Hepatocyte (in vitro differentiated cells): ENCODE measurements around the gene UBE3C. TPM values are rescaled to one million over a fixed set of nuclear protein-coding genes. Genes with fewer than 3 reads are reported as not detected.

Experiments
- DNase-seq: peaks from one replicate; pipeline ENCODE4 v3.0.0-alpha.2; 2016; ENCODE audit warnings: low spot score
- H2AFZ ChIP-seq: fragments of 200-600 bp; sonication (generic); 2 replicates; pipeline ENCODE4 v1.6.0; 2016; ENCODE audit warnings: antibody characterized with exemption, mild to moderate bottlenecking
- H3K27ac ChIP-seq: fragments of 200-600 bp; sonication (generic); 2 replicates; pipeline ENCODE4 v1.5.1; 2016; ENCODE audit warnings: mild to moderate bottlenecking
- H3K27me3 ChIP-seq: fragments of 200-600 bp; sonication (generic); 2 replicates; pipeline ENCODE4 v1.6.1; 2016
- H3K36me3 ChIP-seq: fragments of 200-600 bp; sonication (generic); replicated peaks from 2 replicates; pipeline ENCODE4 v1.5.1; 2016; ENCODE audit warnings: low read depth; ENCODE audit not compliant: insufficient read depth
- H3K4me1 ChIP-seq: fragments of 200-600 bp; sonication (generic); 2 replicates; pipeline ENCODE4 v1.5.1; 2016; ENCODE audit warnings: mild to moderate bottlenecking, moderate library complexity; ENCODE audit not compliant: insufficient read depth
- H3K4me2 ChIP-seq: fragments of 200-600 bp; sonication (generic); 2 replicates; pipeline ENCODE4 v1.6.0; 2016
- H3K4me3 ChIP-seq: fragments of 200-600 bp; sonication (generic); 2 replicates; pipeline ENCODE4 v1.5.1; 2016; ENCODE audit warnings: mild to moderate bottlenecking
- H3K79me2 ChIP-seq: fragments of 200-600 bp; sonication (generic); 2 replicates; pipeline ENCODE4 v1.6.0; 2017; ENCODE audit warnings: mild to moderate bottlenecking
- H3K9me2 ChIP-seq: fragments of 200-600 bp; sonication (generic); replicated peaks from 2 replicates; pipeline ENCODE4 v1.6.0; 2017; ENCODE audit warnings: mild to moderate bottlenecking; ENCODE audit not compliant: insufficient read depth
- H3K9me3 ChIP-seq: fragments of 200-600 bp; sonication (generic); 2 replicates; pipeline ENCODE4 v1.5.1; 2016; ENCODE audit warnings: low read depth, mild to moderate bottlenecking
- H4K20me1 ChIP-seq: fragments of 200-600 bp; sonication (generic); 2 replicates; pipeline ENCODE4 v1.6.0; 2016; ENCODE audit warnings: mild to moderate bottlenecking; ENCODE audit not compliant: insufficient read depth, poor library complexity, severe bottlenecking
- EZH2 ChIP-seq: fragments of 200-600 bp; sonication (generic); IDR thresholded peaks from 2 replicates; pipeline ENCODE4 v1.6.1; 2016; ENCODE audit warnings: antibody characterized with exemption, mild to moderate bottlenecking, borderline replicate concordance
- EZH2phosphoT487 ChIP-seq: fragments of 200-600 bp; sonication (generic); IDR thresholded peaks from one replicate; pipeline ENCODE4 v1.6.1; 2018; ENCODE audit warnings: antibody characterized with exemption, mild to moderate bottlenecking, low read depth, moderate library complexity; ENCODE audit not compliant: unreplicated experiment, severe bottlenecking
- WGBS: methylation state at CpG from one replicate; pipeline ENCODE4 v1.1.6; 2016; ENCODE audit warnings: low lambda C conversion rate; ENCODE audit errors: missing lambda C conversion rate; 5-methylcytosine and 5-hydroxymethylcytosine counted together
- polyA plus RNA-seq: library from polyadenylated mRNA; unstranded; fragments of >200 nt; fragmentation: Nextera tagmentation; extraction: Ambion mirVana; gene quantifications from 2 replicates; pipeline ENCODE4 v1.2.1, GENCODE V29; 2016
- total RNA-seq: library from RNA; depleted of rRNA; stranded (reverse); fragments of >200 nt; gene quantifications from 2 replicates; pipeline ENCODE4 v1.2.3, GENCODE V29; 2014
- TF ChIP-seq, protein P1 (sequence below): fragments of 200-600 bp; sonication (generic); IDR thresholded peaks from 2 replicates; pipeline ENCODE4 v1.5.1; 2016; ENCODE audit warnings: antibody characterized with exemption, mild to moderate bottlenecking; ENCODE audit not compliant: poor library complexity

The UBE3C gene
- total and polyA plus RNA-seq, 2 experiments from 2014 or later, result 24.6 to 72.6 TPM

DNA sequence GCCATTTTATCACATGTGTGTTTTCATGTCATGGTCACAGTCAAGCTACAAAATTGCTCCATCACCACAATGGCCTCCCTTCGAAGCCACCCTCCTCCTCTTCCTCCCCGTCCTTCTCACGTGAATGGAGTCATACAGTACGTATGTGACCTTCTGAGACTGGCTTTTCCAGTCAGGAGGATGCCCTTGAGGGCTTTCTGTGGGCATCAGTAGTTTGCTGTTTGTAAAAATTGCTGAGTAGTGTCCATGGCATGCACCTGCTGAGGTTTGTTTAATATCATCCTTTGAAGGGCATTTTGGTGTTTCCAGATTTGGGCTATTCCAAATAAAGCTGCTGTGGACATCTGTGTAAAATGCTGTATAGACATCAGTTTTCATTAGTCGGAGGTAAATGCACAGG lies 5.9 kb upstream of the UBE3C start:
- no peak overlapping the region for H3K27ac ChIP-seq
- H3K9me2 ChIP-seq, result no peaks in the 10 kb centered on the region
- H3K4me2 ChIP-seq, result no peak overlapping the region
- no peak overlapping the region for H2AFZ ChIP-seq
- no peaks in the 10 kb centered on the region for H3K4me1 ChIP-seq
- H3K4me3 ChIP-seq, result no peak overlapping the region
- no peaks in the 10 kb centered on the region for H3K36me3 ChIP-seq
- H3K9me3 ChIP-seq, result no peaks in the 10 kb centered on the region
- no peaks in the 10 kb centered on the region for H3K79me2 ChIP-seq
- no peak for DNase-seq
- no peak for TF ChIP-seq EZH2
- no peak for TF ChIP-seq EZH2phosphoT487
- TF ChIP-seq, protein P1, sequence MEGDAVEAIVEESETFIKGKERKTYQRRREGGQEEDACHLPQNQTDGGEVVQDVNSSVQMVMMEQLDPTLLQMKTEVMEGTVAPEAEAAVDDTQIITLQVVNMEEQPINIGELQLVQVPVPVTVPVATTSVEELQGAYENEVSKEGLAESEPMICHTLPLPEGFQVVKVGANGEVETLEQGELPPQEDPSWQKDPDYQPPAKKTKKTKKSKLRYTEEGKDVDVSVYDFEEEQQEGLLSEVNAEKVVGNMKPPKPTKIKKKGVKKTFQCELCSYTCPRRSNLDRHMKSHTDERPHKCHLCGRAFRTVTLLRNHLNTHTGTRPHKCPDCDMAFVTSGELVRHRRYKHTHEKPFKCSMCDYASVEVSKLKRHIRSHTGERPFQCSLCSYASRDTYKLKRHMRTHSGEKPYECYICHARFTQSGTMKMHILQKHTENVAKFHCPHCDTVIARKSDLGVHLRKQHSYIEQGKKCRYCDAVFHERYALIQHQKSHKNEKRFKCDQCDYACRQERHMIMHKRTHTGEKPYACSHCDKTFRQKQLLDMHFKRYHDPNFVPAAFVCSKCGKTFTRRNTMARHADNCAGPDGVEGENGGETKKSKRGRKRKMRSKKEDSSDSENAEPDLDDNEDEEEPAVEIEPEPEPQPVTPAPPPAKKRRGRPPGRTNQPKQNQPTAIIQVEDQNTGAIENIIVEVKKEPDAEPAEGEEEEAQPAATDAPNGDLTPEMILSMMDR, result no peak
- H4K20me1 ChIP-seq, result no peaks in the 10 kb centered on the region
- H3K27me3 ChIP-seq, result no peaks in the 10 kb centered on the region
- WGBS, result 86% methylated on average over 5 of the region's 5 CpGs

DNA sequence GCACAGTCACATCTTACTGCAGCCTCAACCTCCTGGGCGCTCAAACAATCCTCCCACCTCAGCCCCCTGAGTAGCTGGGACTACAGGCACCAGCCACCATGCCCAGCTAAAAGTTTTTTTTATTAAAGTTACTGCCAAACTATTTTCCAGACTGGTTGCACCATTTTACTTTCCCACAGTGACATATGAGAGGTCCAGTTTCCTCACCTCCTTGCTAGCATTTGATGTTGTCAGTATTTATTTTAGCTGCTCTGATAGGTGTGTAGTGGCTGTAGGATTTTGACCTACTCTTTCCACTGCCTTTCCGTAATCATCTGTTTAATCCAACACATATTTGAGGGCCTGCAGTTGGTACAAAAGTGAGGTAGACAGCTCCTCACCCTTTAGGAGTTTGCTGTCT lies 5.4 kb upstream of the UBE3C start:
- no peak for DNase-seq
- 95% methylated on average over 2 of the region's 2 CpGs for WGBS
- no peak overlapping the region for H3K4me3 ChIP-seq
- TF ChIP-seq, protein P1, result no peak
- TF ChIP-seq EZH2, result no peak
- no peak for TF ChIP-seq EZH2phosphoT487
- no peak overlapping the region for H3K27ac ChIP-seq
- H2AFZ ChIP-seq, result no peak overlapping the region
- no peaks in the 10 kb centered on the region for H3K9me3 ChIP-seq
- no peaks in the 10 kb centered on the region for H3K9me2 ChIP-seq
- H3K27me3 ChIP-seq, result no peaks in the 10 kb centered on the region
- no peaks in the 10 kb centered on the region for H4K20me1 ChIP-seq
- H3K36me3 ChIP-seq, result no peaks in the 10 kb centered on the region
- H3K4me2 ChIP-seq, result no peak overlapping the region
- peaks cover 3% of the 10 kb centered on the region for H3K4me1 ChIP-seq
- H3K79me2 ChIP-seq, result no peaks in the 10 kb centered on the region

DNA sequence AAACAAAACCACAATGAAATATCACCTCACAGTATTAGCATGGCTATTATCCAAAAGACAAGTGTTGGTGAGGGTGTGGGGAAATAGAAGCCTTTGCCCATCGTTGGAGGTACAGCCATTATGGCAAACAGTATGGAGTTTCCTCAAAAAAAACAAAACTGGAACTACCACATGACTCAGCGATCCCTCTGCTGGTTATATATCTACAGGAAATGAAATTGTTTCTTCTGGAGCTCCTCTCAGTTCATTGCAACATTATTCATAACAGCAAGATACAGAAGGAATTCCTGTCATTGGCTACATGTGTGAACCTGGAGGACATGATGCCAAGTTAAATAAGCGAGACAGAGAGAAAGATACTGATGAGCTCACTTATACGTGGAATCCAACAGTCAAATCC lies 2.4 kb upstream of the UBE3C start:
- Histone ChIP-seq H3K9me3 (no peaks in the 10 kb centered on the region), H3K4me2 (no peak overlapping the region), H3K4me1 (peaks cover 21% of the 10 kb centered on the region), H2AFZ (no peak overlapping the region), H3K27ac (no peak overlapping the region), H3K79me2 (peaks cover 22% of the 10 kb centered on the region), H3K4me3 (no peak overlapping the region), H3K9me2 (no peaks in the 10 kb centered on the region), H3K36me3 (no peaks in the 10 kb centered on the region), H3K27me3 (no peaks in the 10 kb centered on the region), H4K20me1 (peaks cover 22% of the 10 kb centered on the region)
- no peak for TF ChIP-seq EZH2phosphoT487
- TF ChIP-seq, protein P1, result peak; percentile 19
- 56% methylated on average over 4 of the region's 4 CpGs for WGBS
- DNase-seq, result peak; percentile 50

DNA sequence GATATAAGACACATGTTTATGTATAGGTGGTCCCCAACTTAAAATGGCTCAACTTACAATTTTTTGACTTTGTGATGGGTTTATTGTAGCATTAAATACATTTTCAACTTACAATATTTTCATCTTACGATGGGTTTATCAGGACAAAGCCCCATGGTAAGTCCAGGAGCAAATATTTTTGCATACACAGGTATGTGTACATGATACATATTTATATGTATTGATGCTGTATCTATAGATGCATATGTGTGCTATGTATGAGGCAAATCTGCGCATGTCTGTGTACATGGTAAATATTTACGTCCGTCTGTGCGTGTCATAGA lies 664 bp upstream of the UBE3C start:
- DNase-seq, result no peak
- peak overlapping the region; percentile 95 for H3K27ac ChIP-seq
- no peaks in the 10 kb centered on the region for H3K9me2 ChIP-seq
- peak overlapping the region; percentile 74 for H3K4me2 ChIP-seq
- peaks cover 39% of the 10 kb centered on the region for H4K20me1 ChIP-seq
- H3K27me3 ChIP-seq, result no peaks in the 10 kb centered on the region
- H2AFZ ChIP-seq, result peak overlapping the region; percentile 69
- H3K79me2 ChIP-seq, result peaks cover 39% of the 10 kb centered on the region
- TF ChIP-seq EZH2phosphoT487 (no peak), EZH2 (no peak)
- TF ChIP-seq, protein P1, result no peak
- H3K36me3 ChIP-seq, result no peaks in the 10 kb centered on the region
- H3K4me1 ChIP-seq, result peaks cover 24% of the 10 kb centered on the region
- H3K9me3 ChIP-seq, result no peaks in the 10 kb centered on the region
- WGBS, result 23% methylated on average over 5 of the region's 5 CpGs
- peak overlapping the region; percentile 48 for H3K4me3 ChIP-seq
